Measurements from ENCODE around the gene EIF1.

EIF1 gene

GRCh38 chr17:41736983-41737679 lies 48.4 kb downstream of the EIF1 start:
- DNase-seq (ENCODE audit: insufficient read length, low spot score) (no peak), FAIRE-seq (no peak)
- no peak for TF ChIP-seq POLR2A (IDR thresholded peaks at IDR 0.05; ENCODE audit: low read depth, low read length)

GRCh38 chr17:41737680-41738023 lies 49.0 kb downstream of the EIF1 start:
- no peak for TF ChIP-seq POLR2A (IDR thresholded peaks at IDR 0.05; ENCODE audit: low read depth, low read length)
- no peak for DNase-seq (ENCODE audit: insufficient read length, low spot score)
- FAIRE-seq = no peak

- DNase-seq (ENCODE audit: insufficient read length, low spot score) (peak; percentile 91), FAIRE-seq (no peak)
Measured at GRCh38 chr17:41738077-41738800, 49.6 kb downstream of the EIF1 start.

GRCh38 chr17:41738801-41739112 lies 50.1 kb downstream of the EIF1 start:
- DNase-seq (ENCODE audit: insufficient read length, low spot score) = no peak
- no peak for TF ChIP-seq POLR2A (IDR thresholded peaks at IDR 0.05; ENCODE audit: low read depth, low read length)
- no peak for FAIRE-seq

More at GRCh38 chr17:41738077-41738800, 49.6 kb downstream of the EIF1 start:
- TF ChIP-seq POLR2A (IDR thresholded peaks at IDR 0.05; ENCODE audit: low read depth, low read length) = no peak

- FAIRE-seq (no peak), DNase-seq (ENCODE audit: insufficient read length, low spot score) (peak; percentile 72)
- TF ChIP-seq POLR2A (IDR thresholded peaks at IDR 0.05; ENCODE audit: low read depth, low read length) = no peak
Measured at GRCh38 chr17:41739661-41740352, 51.1 kb downstream of the EIF1 start.

- TF ChIP-seq POLR2A (IDR thresholded peaks at IDR 0.05; ENCODE audit: low read depth, low read length) = no peak
- FAIRE-seq = no peak
- no peak for DNase-seq (ENCODE audit: insufficient read length, low spot score)
Measured at GRCh38 chr17:41740506-41740905, 51.8 kb downstream of the EIF1 start.

- TF ChIP-seq POLR2A (IDR thresholded peaks at IDR 0.05; ENCODE audit: low read depth, low read length) = no peak
- no peak for FAIRE-seq
- no peak for DNase-seq (ENCODE audit: insufficient read length, low spot score)
Measured at GRCh38 chr17:41741709-41742108, 53.0 kb downstream of the EIF1 start.

All from H54 (cell line).